Activated CD4-positive, alpha-beta T cell treated with anti-CD3 and anti-CD28 coated beads for 24 hours (primary cell): ENCODE data around the gene ZDHHC17.
"Not testable (repeated sequence)": the region's sequence is repeated elsewhere in the genome, so short reads cannot be mapped to it uniquely, and the experiment has no call there.

Experiments
- DNase-seq, 2 donors: peaks; one replicate each; pipeline ENCODE4 v3.0.0-alpha.2; 2020; ENCODE audit warnings: low read depth in 2 of 2

The ZDHHC17 gene

GRCh38 chr12:76763746-76764675 is at the start of gene ZDHHC17:
Gene ZDHHC17 (plus strand): TSS chr12:76764115. CDS start chr12:76764237, 122 bp downstream.
- DNase-seq: peak; percentile 76 to 86

- DNase-seq: no peak
Measured at GRCh38 chr12:76714415-76714814, 49.5 kb upstream of the ZDHHC17 start.

- DNase-seq: no peak
Measured at GRCh38 chr12:76714861-76715260, 49.1 kb upstream of the ZDHHC17 start.

- no peak for DNase-seq
Measured at GRCh38 chr12:76715332-76715731, 48.6 kb upstream of the ZDHHC17 start.

- no peak for DNase-seq
Measured at GRCh38 chr12:76717314-76717713, 46.6 kb upstream of the ZDHHC17 start.

- no peak for DNase-seq
Measured at GRCh38 chr12:76719171-76720041, 44.5 kb upstream of the ZDHHC17 start.

GRCh38 chr12:76720068-76720467 is 43.8 kb upstream of the ZDHHC17 start:
- DNase-seq: no peak

- DNase-seq: no peak
Measured at GRCh38 chr12:76726626-76727025, 37.3 kb upstream of the ZDHHC17 start.

GRCh38 chr12:76732188-76732587 is 31.7 kb upstream of the ZDHHC17 start:
- DNase-seq: not testable (repeated sequence)

- DNase-seq: not testable (repeated sequence)
Measured at GRCh38 chr12:76737689-76738088, 26.2 kb upstream of the ZDHHC17 start.

GRCh38 chr12:76738824-76739579 is 24.9 kb upstream of the ZDHHC17 start:
- DNase-seq: no peak

GRCh38 chr12:76739896-76740295 is 24.0 kb upstream of the ZDHHC17 start:
- no peak for DNase-seq

- no peak for DNase-seq
Measured at GRCh38 chr12:76740501-76740900, 23.4 kb upstream of the ZDHHC17 start.

GRCh38 chr12:76745343-76745742 is 18.6 kb upstream of the ZDHHC17 start:
- no peak for DNase-seq

- no peak for DNase-seq
Measured at GRCh38 chr12:76746516-76746915, 17.4 kb upstream of the ZDHHC17 start.

- no peak for DNase-seq
Measured at GRCh38 chr12:76747245-76747644, 16.7 kb upstream of the ZDHHC17 start.

GRCh38 chr12:76755829-76756379 is 8.0 kb upstream of the ZDHHC17 start:
- DNase-seq: no peak

- no peak for DNase-seq
Measured at GRCh38 chr12:76757694-76758093, 6.2 kb upstream of the ZDHHC17 start.

- DNase-seq: no peak
Measured at GRCh38 chr12:76762601-76762980, 1.3 kb upstream of the ZDHHC17 start.

GRCh38 chr12:76764856-76765255 is 941 bp downstream of the ZDHHC17 start:
- DNase-seq: no peak

GRCh38 chr12:76765598-76765997 is 1.7 kb downstream of the ZDHHC17 start:
- DNase-seq: no peak
